GM21529 (cell line): ENCODE measurements around the gene KRTAP5-3.

Experiments
- ATAC-seq: cut with Tn5 transposase; IDR thresholded peaks from one replicate; pipeline ENCODE4 v1.9.1; 2021; ENCODE audit not compliant: unreplicated experiment

The KRTAP5-3 gene

DNA sequence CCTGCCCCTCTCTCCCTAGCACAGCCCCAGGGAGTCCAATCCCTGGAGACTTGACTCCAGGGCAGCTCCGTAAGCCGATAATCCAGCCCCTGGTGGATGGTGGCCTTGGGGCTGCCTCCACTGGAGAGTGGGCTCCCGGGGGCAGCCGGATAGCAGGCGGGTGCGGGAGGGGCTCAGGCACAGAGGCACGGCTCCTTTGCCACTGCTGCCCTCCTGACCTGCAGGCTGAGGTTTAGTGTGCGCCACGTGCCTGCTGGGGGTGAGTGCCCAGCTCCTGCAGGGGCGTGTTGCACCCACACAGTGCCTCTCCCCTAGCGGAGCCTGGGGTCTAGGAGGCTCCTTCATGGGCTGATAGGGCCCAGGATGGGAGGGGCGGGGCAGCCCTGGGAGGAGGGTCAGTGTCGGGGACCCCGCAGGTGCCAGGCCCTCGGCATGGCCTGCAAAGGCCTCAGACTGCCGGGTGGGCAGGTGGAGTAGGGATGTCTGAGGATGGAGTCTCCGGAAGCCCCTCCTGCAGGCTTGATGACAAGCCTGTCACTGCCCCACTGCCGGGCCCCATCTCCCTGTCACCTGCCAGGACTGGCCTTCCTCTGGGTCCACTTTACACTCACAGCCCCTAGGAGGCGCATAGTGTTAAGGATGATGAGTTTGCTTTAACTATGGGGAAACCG is 41.7 kb downstream of the KRTAP5-3 start:
- ATAC-seq: no peak

DNA sequence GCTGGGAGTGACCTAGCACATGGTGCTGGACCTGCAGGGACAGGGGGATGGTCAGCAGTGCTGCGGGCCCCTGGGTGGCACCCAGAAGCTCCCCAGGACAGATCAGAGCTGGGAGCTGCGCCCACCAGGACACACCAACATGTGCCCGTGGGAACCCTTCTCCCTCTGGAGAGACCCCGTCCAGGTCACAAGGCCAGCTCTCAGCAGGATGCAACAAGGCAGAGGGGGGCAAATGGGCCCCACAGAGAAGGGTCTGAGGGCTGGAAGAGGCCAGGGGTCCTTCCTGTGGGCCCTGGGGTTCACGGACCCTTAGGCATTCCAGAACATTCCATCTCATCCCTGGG is 42.4 kb downstream of the KRTAP5-3 start:
- ATAC-seq: no peak

DNA sequence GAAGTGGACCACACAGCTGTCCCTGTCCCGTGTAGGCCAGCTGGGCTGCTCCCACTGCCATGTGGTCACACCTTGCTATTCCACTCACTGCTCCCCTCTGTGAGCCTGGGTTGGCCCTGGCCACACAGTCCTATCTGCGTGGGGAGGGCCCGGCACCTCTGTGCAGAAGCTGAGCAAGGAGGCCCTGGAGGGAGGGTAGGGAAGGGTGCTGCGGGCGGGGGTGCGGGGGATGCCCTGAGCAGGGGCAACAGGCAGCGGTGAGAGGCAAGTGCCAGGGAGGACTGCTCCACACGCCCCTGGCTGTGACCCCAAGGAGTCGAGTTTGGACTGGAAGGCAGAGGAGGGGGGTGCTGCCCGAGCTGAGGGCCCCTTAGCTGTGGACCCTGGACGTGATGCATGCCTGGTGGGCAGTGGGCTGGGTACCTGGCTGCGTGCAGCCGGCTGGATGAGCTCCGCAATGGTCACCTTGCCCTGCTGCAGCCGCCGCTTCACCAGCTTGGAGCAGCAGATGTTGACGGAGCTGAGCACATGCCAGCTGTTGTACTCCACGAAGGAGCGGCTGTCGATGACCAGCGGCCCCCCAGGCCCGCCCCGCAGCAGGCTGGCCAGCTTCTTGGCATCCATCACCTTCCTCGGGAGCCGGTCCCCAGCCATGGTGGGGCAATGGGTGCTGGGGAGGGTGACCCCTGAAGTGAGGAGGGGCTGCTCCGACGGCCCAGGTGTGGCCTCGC is 42.9 kb downstream of the KRTAP5-3 start:
- no peak for ATAC-seq

DNA sequence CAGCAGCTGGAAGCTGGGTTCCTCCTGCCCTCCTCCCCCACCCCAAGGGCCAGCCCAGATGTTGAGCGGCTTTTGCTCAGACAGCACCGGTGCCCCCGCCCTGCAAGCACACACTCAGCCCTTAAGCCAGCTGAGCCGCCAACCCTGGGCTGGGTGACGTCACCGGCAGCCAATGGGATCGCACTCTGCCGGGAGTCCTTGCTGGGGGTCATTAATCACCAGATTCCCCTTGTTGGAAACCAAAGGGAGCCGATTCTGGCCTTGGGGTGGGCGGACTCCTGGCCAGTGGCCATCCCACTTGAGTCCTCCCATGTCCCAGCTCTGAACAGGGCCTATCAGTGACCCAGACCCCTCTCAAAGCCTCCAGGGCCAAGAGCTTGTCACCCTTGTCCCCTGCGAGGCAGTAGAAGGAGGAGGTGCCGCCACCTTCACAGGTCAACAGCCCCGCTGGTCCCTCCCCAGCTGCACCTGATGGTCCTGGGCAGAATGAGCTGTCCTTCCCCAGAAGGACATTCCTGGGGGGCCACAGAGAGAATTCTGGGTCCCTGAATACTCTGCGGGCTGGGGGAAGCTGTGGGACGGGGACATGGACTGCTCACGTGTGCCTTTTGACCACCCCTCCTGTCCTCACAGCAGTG is 43.6 kb downstream of the KRTAP5-3 start:
- no peak for ATAC-seq

DNA sequence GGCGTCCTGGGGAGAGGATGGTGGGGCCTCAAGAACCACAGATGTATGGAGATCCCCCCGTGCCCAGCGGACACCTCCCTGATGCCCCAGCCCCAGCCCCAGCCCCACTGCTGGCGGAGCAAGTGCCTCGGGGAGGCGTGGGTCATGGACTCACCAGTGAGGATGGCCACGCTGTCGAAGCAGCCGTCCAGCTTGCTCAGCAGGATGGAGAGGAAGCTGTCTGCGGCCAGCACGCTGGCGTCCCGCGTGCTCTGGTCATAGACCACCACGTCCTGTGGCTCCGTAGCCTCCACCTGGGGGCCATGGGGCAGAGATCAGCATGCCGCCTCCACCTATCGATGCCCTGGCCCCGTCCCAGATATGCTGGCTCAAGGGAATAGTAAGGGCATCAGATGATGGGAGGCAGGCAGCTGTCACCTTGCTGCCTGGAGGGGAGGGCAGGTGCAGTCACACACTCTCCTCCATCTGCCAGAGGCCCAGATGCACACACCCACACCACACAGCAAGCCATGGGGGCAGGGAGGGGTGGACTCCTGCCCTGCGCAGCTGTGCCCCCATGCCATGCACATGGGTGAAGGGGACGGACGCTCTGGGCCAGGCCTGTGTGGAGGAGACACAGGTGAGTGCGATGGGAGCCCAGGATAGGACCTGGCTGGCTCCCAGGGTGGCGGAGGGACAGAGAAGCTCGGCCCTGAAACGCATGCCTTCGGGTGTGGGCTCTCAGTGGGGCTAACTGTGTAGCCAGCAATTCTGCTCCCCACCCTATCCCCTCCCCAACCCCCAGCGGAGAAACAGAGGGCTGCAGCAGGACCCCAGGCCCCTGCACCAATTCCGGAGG is 44.3 kb downstream of the KRTAP5-3 start:
- ATAC-seq: no peak

- no peak for ATAC-seq
Measured at GRCh38 chr11:1563149-1563638, 45.1 kb downstream of the KRTAP5-3 start.

- no peak for ATAC-seq
Measured at GRCh38 chr11:1562469-1563148, 45.7 kb downstream of the KRTAP5-3 start.

- no peak for ATAC-seq
Measured at GRCh38 chr11:1561955-1562354, 46.3 kb downstream of the KRTAP5-3 start.

- no peak for ATAC-seq
Measured at GRCh38 chr11:1561266-1561665, 47.0 kb downstream of the KRTAP5-3 start.

- ATAC-seq: no peak
Measured at GRCh38 chr11:1560649-1561251, 47.5 kb downstream of the KRTAP5-3 start.

GRCh38 chr11:1560002-1560648 is 48.1 kb downstream of the KRTAP5-3 start:
- no peak for ATAC-seq

DNA sequence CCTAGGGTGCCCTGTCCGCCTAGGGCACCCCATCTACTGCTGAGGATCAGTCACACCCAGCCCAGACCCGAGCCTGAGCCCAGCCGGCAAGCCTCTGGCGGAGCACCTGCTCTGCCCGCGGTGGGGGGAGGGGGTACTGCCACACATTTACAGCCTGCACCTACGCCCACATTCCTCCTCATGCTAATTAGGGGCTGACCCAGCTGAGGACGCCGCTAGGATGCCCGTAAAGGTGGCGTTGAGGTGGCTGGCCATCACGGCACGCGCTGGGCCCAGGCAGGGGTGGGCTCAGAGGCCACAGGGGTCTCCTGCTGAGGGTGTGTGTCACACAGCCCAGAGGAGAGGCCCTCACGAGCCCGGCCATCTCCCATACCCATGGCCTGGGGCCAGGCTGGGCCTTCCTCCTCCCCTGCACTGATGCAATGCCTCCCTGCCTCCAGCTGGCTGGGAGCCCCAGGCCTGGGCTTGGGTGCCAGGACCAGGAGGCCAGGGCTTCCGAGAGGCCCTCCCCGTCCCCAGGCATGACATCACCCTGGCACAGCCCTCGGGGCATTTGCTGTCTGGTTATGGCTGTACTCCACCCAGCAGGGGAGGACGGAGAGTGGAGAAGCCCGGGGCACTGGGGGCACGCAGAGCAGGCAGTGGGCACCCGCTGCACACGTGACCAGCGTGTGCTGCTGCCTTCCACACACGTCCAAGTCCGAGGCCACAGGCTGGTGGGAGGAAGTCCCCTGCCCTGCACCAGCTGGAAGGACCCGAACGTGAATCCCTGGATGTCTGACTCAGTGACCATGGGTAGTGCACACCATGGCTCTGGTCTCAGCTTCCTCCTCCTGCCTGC is 48.9 kb downstream of the KRTAP5-3 start:
- ATAC-seq: no peak

GRCh38 chr11:1558775-1559110 is 49.5 kb downstream of the KRTAP5-3 start:
- no peak for ATAC-seq

- no peak for ATAC-seq
Measured at GRCh38 chr11:1557904-1558774, 50.1 kb downstream of the KRTAP5-3 start.
